Measurements from ENCODE around the gene ELAVL3. TPM values are rescaled to one million over a fixed set of nuclear protein-coding genes. Genes with fewer than 3 reads are reported as not detected.

Gene ELAVL3
- total and polyA plus RNA-seq, 8 donors = 0.08 to 0.16 (median 0.15) TPM; not detected in 5

- no peak for FAIRE-seq
- H3K9me3 ChIP-seq = no peaks in the 10 kb centered on the region
- intact Hi-C loops (cut with DNase I) = loop anchor here in 1 of 3 donors (10.0 kb wide), 1 partner anchor 76 kb away; the partner anchor contains the start of gene ACP5
Observed at GRCh38 chr19:11499220-11499726, 18.4 kb upstream of the ELAVL3 start.

GRCh38 chr19:11496391-11497163 lies 15.7 kb upstream of the ELAVL3 start:
- no peak for FAIRE-seq
- peak in 5 of 6 donors; percentile 33 to 80 (median 66) for DNase-seq
- ATAC-seq = peak; percentile 53 to 86 (median 74)
- no peak overlapping the region for H3K4me3 ChIP-seq
- no peaks in the 10 kb centered on the region for H3K4me1 ChIP-seq
- 72 to 73% methylated on average over 16 to 17 of the region's 17 CpGs for WGBS, 2 donors
- TF ChIP-seq, protein P1, sequence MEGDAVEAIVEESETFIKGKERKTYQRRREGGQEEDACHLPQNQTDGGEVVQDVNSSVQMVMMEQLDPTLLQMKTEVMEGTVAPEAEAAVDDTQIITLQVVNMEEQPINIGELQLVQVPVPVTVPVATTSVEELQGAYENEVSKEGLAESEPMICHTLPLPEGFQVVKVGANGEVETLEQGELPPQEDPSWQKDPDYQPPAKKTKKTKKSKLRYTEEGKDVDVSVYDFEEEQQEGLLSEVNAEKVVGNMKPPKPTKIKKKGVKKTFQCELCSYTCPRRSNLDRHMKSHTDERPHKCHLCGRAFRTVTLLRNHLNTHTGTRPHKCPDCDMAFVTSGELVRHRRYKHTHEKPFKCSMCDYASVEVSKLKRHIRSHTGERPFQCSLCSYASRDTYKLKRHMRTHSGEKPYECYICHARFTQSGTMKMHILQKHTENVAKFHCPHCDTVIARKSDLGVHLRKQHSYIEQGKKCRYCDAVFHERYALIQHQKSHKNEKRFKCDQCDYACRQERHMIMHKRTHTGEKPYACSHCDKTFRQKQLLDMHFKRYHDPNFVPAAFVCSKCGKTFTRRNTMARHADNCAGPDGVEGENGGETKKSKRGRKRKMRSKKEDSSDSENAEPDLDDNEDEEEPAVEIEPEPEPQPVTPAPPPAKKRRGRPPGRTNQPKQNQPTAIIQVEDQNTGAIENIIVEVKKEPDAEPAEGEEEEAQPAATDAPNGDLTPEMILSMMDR (IDR thresholded peaks at IDR 0.05) = peak; percentile 9 to 39 (median 23)
- no peaks in the 10 kb centered on the region for H3K36me3 ChIP-seq
- no peaks in the 10 kb centered on the region for H3K9me3 ChIP-seq
- no peak overlapping the region for H3K27ac ChIP-seq
- intact Hi-C loops (cut with DNase I) = loop anchor here in 1 of 3 donors (10.0 kb wide), 1 partner anchor 78 kb away; the partner anchor contains the start of gene ACP5
- no peaks in the 10 kb centered on the region for H3K27me3 ChIP-seq

More at GRCh38 chr19:11499220-11499726, 18.4 kb upstream of the ELAVL3 start:
- Histone ChIP-seq H3K36me3 (no peaks in the 10 kb centered on the region), H3K27ac (no peak overlapping the region), H3K4me3 (no peak overlapping the region), H3K27me3 (no peaks in the 10 kb centered on the region), H3K4me1 (no peaks in the 10 kb centered on the region)
- TF ChIP-seq, protein P1 (IDR thresholded peaks at IDR 0.05) = no peak
- ATAC-seq (no peak), DNase-seq (no peak)
- WGBS, 2 donors = 91 to 95% methylated on average over 6 of the region's 6 CpGs

DNA sequence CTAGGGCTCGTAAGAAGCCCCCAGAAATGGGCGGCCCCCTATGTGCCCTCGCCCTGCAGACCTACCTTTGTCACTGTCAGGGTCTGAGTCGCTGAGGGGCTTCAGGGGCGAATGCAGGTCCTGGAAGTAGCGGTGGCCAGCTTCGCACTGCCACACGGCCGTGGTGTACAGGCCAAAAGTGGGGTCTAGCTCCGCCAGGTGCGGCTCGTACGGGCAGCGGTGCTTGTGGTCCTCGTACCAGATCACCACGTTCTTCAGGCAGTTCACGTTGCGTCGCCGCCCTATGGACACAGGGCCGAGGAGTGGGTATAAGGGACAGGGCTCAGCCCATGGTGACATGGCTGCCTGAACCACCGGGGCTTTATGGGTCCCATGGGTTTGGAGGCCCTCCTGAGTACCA lies 15.0 kb upstream of the ELAVL3 start:
- WGBS, 2 donors = 93 to 96% methylated on average over 22 of the region's 22 CpGs

DNA sequence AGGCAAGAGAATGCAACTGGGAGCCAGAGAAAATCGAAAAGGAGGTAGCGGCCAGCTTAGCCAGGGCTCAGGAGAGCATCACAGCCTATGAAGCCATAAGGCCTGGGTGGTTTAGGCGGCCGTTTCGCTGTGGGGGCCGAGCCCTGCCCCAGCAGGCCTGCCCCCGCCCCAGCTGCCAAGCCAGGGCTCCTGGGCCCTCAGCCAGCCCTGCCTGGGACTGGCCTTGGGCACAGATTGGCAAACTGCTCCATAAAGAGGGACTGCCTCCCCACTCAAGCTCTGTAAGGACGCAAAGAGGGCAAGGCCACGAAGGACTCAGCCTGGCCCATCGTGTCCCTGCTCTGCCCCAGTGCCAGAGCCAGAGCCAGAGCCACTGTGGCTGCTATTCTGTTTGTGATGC lies 14.6 kb upstream of the ELAVL3 start:
- Histone ChIP-seq H3K27ac (no peak overlapping the region), H3K4me1 (no peaks in the 10 kb centered on the region), H3K27me3 (no peaks in the 10 kb centered on the region), H3K9me3 (no peaks in the 10 kb centered on the region), H3K4me3 (no peak overlapping the region), H3K36me3 (no peaks in the 10 kb centered on the region)
- ATAC-seq (peak in 3 of 4 donors; percentile 16 to 57 (median 32)), FAIRE-seq (no peak), DNase-seq (no peak)
- intact Hi-C loops (cut with DNase I) = loop anchor here in 1 of 3 donors (10.0 kb wide), 1 partner anchor 79 kb away; the partner anchor contains the start of gene ACP5
- TF ChIP-seq, protein P1 (IDR thresholded peaks at IDR 0.05) = no peak
- 59 to 75% methylated on average over 6 to 10 of the region's 10 CpGs for WGBS, 2 donors

More for the DNA sequence above, 15.0 kb upstream of the ELAVL3 start:
- Histone ChIP-seq H3K9me3 (no peaks in the 10 kb centered on the region), H3K27me3 (no peaks in the 10 kb centered on the region), H3K4me3 (no peak overlapping the region), H3K27ac (no peak overlapping the region), H3K36me3 (no peaks in the 10 kb centered on the region), H3K4me1 (no peaks in the 10 kb centered on the region)
- no peak for ATAC-seq
- intact Hi-C loops (cut with DNase I) = loop anchor here in 1 of 3 donors (10.0 kb wide), 1 partner anchor 79 kb away; the partner anchor contains the start of gene ACP5
- no peak for DNase-seq
- TF ChIP-seq, protein P1 (IDR thresholded peaks at IDR 0.05) = no peak
- FAIRE-seq = no peak
